H9 (cell line): ENCODE measurements around the gene CEACAM5. TPM values are rescaled to one million over a fixed set of nuclear protein-coding genes. Genes with fewer than 3 reads are reported as not detected.

Source experiments
- DNase-seq: peaks from one replicate; pipeline ENCODE4 v3.0.0-alpha.2; 2017
- H2AFZ ChIP-seq: one replicate; pipeline ENCODE4 v1.6.1; 2013; ENCODE audit warnings: mild to moderate bottlenecking, low read length, control low read depth, moderate library complexity
- H2AK5ac ChIP-seq: 2 replicates; pipeline ENCODE4 v1.6.1; 2013; ENCODE audit warnings: low read length, control low read depth, mixed read lengths; ENCODE audit not compliant: insufficient read length
- H2BK120ac ChIP-seq: one replicate; pipeline ENCODE4 v1.6.1; 2013; ENCODE audit warnings: low read depth, mild to moderate bottlenecking, low read length, control low read depth, inconsistent platforms; ENCODE audit not compliant: poor library complexity, severe bottlenecking
- H2BK12ac ChIP-seq: 2 replicates; pipeline ENCODE4 v1.6.1; 2013; ENCODE audit warnings: low read length, control low read depth, mixed read lengths, low read depth; ENCODE audit not compliant: insufficient read length
- H2BK15ac ChIP-seq: 2 replicates; pipeline ENCODE4 v1.6.1; 2013; ENCODE audit warnings: low read depth, low read length, control low read depth
- H2BK20ac ChIP-seq: one replicate; pipeline ENCODE4 v1.6.1; 2013; ENCODE audit warnings: low read depth, mild to moderate bottlenecking, low read length, control low read depth, inconsistent platforms; ENCODE audit not compliant: poor library complexity, severe bottlenecking
- H2BK5ac ChIP-seq: 2 replicates; pipeline ENCODE4 v1.6.1; 2013; ENCODE audit warnings: low read length, control low read depth, mixed read lengths; ENCODE audit not compliant: insufficient read length
- H3K14ac ChIP-seq: 2 replicates; pipeline ENCODE4 v1.6.1; 2013; ENCODE audit warnings: low read length, control low read depth; ENCODE audit not compliant: insufficient read depth
- H3K18ac ChIP-seq: 2 replicates; pipeline ENCODE4 v1.6.1; 2013; ENCODE audit warnings: low read depth, mild to moderate bottlenecking, mixed read lengths, low read length, control low read depth; ENCODE audit not compliant: insufficient read length
- H3K23ac ChIP-seq: 2 replicates; pipeline ENCODE4 v1.6.1; 2013; ENCODE audit warnings: low read length, control low read depth, mixed read lengths, low read depth; ENCODE audit not compliant: insufficient read length
- H3K23me2 ChIP-seq: 2 replicates; pipeline ENCODE4 v1.6.1; 2013; ENCODE audit warnings: low read depth, mild to moderate bottlenecking, mixed read lengths, low read length, control low read depth; ENCODE audit not compliant: insufficient read length, poor library complexity, severe bottlenecking
- H3K27ac ChIP-seq: 2 replicates; pipeline ENCODE4 v1.5.1; 2013; ENCODE audit warnings: low read length, control low read depth, mixed read lengths, low read depth; ENCODE audit not compliant: insufficient read length
- H3K27me3 ChIP-seq: 2 replicates; pipeline ENCODE4 v1.6.1; 2013; ENCODE audit warnings: low read length, control low read depth, inconsistent platforms; ENCODE audit not compliant: insufficient read depth
- H3K4ac ChIP-seq: 2 replicates; pipeline ENCODE4 v1.6.1; 2013; ENCODE audit warnings: low read depth, mild to moderate bottlenecking, control low read depth, inconsistent platforms, low read length, moderate library complexity
- H3K4me1 ChIP-seq: 2 replicates; pipeline ENCODE4 v1.6.1; 2013; ENCODE audit warnings: low read length, control low read depth, inconsistent platforms; ENCODE audit not compliant: insufficient read depth
- H3K4me2 ChIP-seq: 2 replicates; pipeline ENCODE4 v1.6.1; 2013; ENCODE audit warnings: low read length, control low read depth, mixed read lengths; ENCODE audit not compliant: insufficient read length, insufficient read depth
- H3K56ac ChIP-seq: 2 replicates; pipeline ENCODE4 v1.6.1; 2013; ENCODE audit warnings: low read depth, mild to moderate bottlenecking, mixed read lengths, low read length, control low read depth; ENCODE audit not compliant: insufficient read length
- H3K79me1 ChIP-seq: 2 replicates; pipeline ENCODE4 v1.6.1; 2013; ENCODE audit warnings: low read depth, mild to moderate bottlenecking, moderate library complexity, low read length, control low read depth, inconsistent platforms; ENCODE audit not compliant: insufficient read depth, poor library complexity, severe bottlenecking
- H3K79me2 ChIP-seq: 2 replicates; pipeline ENCODE4 v1.6.1; 2013; ENCODE audit warnings: low read length, control low read depth, inconsistent platforms; ENCODE audit not compliant: insufficient read depth
- H3K9ac ChIP-seq: 2 replicates; pipeline ENCODE4 v1.6.1; 2013; ENCODE audit warnings: low read length, control low read depth, mixed read lengths; ENCODE audit not compliant: insufficient read length; ENCODE audit errors: extremely low read depth
- H3K9me3 ChIP-seq: one replicate; pipeline ENCODE4 v1.6.1; 2013; ENCODE audit warnings: low read depth, low read length, inconsistent platforms; ENCODE audit not compliant: control insufficient read depth
- H3T11ph ChIP-seq: one replicate; pipeline ENCODE4 v1.6.1; 2013; ENCODE audit warnings: mild to moderate bottlenecking, low read length, control low read depth, inconsistent platforms
- H4K20me1 ChIP-seq: one replicate; pipeline ENCODE4 v1.6.1; 2013; ENCODE audit not compliant: control insufficient read depth, insufficient read length, insufficient read depth
- H4K5ac ChIP-seq: 2 replicates; pipeline ENCODE4 v1.6.1; 2013; ENCODE audit warnings: low read depth, mild to moderate bottlenecking, mixed read lengths, low read length, control low read depth; ENCODE audit not compliant: insufficient read length
- H4K8ac ChIP-seq: replicated peaks from 2 replicates; pipeline ENCODE4 v1.6.1; 2013; ENCODE audit warnings: low read length, control low read depth, mixed read lengths, low read depth; ENCODE audit not compliant: insufficient read length
- H4K91ac ChIP-seq: 2 replicates; pipeline ENCODE4 v1.6.1; 2013; ENCODE audit warnings: low read depth, mild to moderate bottlenecking, moderate library complexity, mixed read lengths, low read length, control low read depth; ENCODE audit not compliant: insufficient read length
- H3K27ac Mint-ChIP-seq, 3 experiments: 2 replicates in 2 of 3; 3 replicates in 1 of 3; pipeline ENCODE4 v1.8.0; 2020 to 2021; ENCODE audit warnings: mixed read lengths in 3 of 3, mild to moderate bottlenecking in 1 of 3, moderate library complexity in 1 of 3
- H3K27me3 Mint-ChIP-seq: 2 replicates; pipeline ENCODE4 v1.8.0; 2021; ENCODE audit warnings: low read depth, mild to moderate bottlenecking, moderate library complexity, mixed read lengths
- H3K36me3 Mint-ChIP-seq, 3 experiments: 2 replicates in 2 of 3; 3 replicates in 1 of 3; pipeline ENCODE4 v1.8.0; 2020 to 2021; ENCODE audit warnings: low read depth in 3 of 3, mixed read lengths in 3 of 3; ENCODE audit not compliant: insufficient read depth in 1 of 3
- H3K4me1 Mint-ChIP-seq, 2 experiments: 2 replicates each; pipeline ENCODE4 v1.8.0; 2020; ENCODE audit warnings: mixed read lengths in 2 of 2
- H3K4me3 Mint-ChIP-seq, 2 experiments: 2 replicates in 1 of 2; 3 replicates in 1 of 2; pipeline ENCODE4 v1.8.0; 2020 to 2021; ENCODE audit warnings: mild to moderate bottlenecking in 2 of 2, mixed read lengths in 2 of 2, moderate library complexity in 1 of 2
- H3K9me3 Mint-ChIP-seq, 2 experiments: 2 replicates in 1 of 2; 3 replicates in 1 of 2; pipeline ENCODE4 v1.8.0; 2020; ENCODE audit warnings: mild to moderate bottlenecking in 2 of 2, mixed read lengths in 2 of 2, moderate library complexity in 1 of 2
- WGBS: extraction: QIAGEN DNeasy Blood & Tissue Kit; methylation state at CpG from one replicate; pipeline ENCODE4 v1.1.7; 2013; ENCODE audit warnings: missing lambda C conversion rate, low lambda C conversion rate, mixed read lengths; ENCODE audit not compliant: insufficient read length; ENCODE audit errors: extremely low coverage; 5-methylcytosine and 5-hydroxymethylcytosine counted together
- total RNA-seq: library from RNA; stranded (reverse); gene quantifications from 2 replicates; pipeline ENCODE4 v1.2.1, GENCODE V29; 2021
- TF ChIP-seq, protein P1 (sequence below): fragments of 200-600 bp; sonication (generic); conservative IDR thresholded peaks from 3 replicates; pipeline ENCODE4 v1.8.0; 2021; ENCODE audit warnings: antibody characterized with exemption, mild to moderate bottlenecking

CEACAM5 gene
- total RNA-seq, 1 experiment from 2014 or later, result not detected

- Histone ChIP-seq H2AFZ (no peak overlapping the region), H4K20me1 (no peaks in the 10 kb centered on the region), H3K27me3 (no peaks in the 10 kb centered on the region), H2BK20ac (no peak overlapping the region), H3K18ac (no peak overlapping the region), H3K79me2 (no peaks in the 10 kb centered on the region), H2AK5ac (no peak overlapping the region), H2BK5ac (no peak overlapping the region), H3K9ac (no peak overlapping the region), H2BK120ac (no peak overlapping the region), H3K23me2 (no peaks in the 10 kb centered on the region), H3K4ac (no peak overlapping the region), H3K9me3 (no peaks in the 10 kb centered on the region), H3K14ac (no peak overlapping the region), H4K8ac (no peak overlapping the region), H2BK15ac (no peak overlapping the region), H3T11ph (no peak overlapping the region), H3K56ac (no peak overlapping the region), H3K27ac (no peak overlapping the region), H4K91ac (no peak overlapping the region), H3K4me2 (no peak overlapping the region), H3K23ac (no peak overlapping the region), H3K4me1 (no peaks in the 10 kb centered on the region), H4K5ac (no peak overlapping the region), H3K79me1 (no peaks in the 10 kb centered on the region), H2BK12ac (no peak overlapping the region)
- Mint-ChIP-seq H3K4me1 (no peaks in the 10 kb centered on the region), H3K36me3 (peaks cover 0 to 35% (median 2%) of the 10 kb centered on the region in 3 experiments; a peak in 4 of 7 replicates), H3K4me3 (no peak overlapping the region), H3K27ac (no peak overlapping the region), H3K9me3 (peaks cover 43 to 78% of the 10 kb centered on the region in 2 experiments), H3K27me3 (peaks cover 5% of the 10 kb centered on the region)
- no CpG with 5 or more reads among the region's 2 CpGs for WGBS
- TF ChIP-seq, protein P1, sequence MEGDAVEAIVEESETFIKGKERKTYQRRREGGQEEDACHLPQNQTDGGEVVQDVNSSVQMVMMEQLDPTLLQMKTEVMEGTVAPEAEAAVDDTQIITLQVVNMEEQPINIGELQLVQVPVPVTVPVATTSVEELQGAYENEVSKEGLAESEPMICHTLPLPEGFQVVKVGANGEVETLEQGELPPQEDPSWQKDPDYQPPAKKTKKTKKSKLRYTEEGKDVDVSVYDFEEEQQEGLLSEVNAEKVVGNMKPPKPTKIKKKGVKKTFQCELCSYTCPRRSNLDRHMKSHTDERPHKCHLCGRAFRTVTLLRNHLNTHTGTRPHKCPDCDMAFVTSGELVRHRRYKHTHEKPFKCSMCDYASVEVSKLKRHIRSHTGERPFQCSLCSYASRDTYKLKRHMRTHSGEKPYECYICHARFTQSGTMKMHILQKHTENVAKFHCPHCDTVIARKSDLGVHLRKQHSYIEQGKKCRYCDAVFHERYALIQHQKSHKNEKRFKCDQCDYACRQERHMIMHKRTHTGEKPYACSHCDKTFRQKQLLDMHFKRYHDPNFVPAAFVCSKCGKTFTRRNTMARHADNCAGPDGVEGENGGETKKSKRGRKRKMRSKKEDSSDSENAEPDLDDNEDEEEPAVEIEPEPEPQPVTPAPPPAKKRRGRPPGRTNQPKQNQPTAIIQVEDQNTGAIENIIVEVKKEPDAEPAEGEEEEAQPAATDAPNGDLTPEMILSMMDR, result no peak
- DNase-seq, result no peak
Observed at GRCh38 chr19:41771410-41771809, 63.0 kb downstream of the CEACAM5 start.
